Mesendoderm (in vitro differentiated cells): ENCODE data around the gene NPAS1.
"Not testable (repeated sequence)": the region's sequence is repeated elsewhere in the genome, so short reads cannot be mapped to it uniquely, and the experiment has no call there.

ENCODE experiments used
- DNase-seq: peaks from one replicate; pipeline ENCODE4 v3.0.0; 2013
- H2AK5ac ChIP-seq: 2 replicates; pipeline ENCODE4 v1.6.1; 2013; ENCODE audit warnings: low read length, inconsistent platforms
- H2BK120ac ChIP-seq: 2 replicates; pipeline ENCODE4 v1.6.1; 2013; ENCODE audit warnings: low read depth, mild to moderate bottlenecking, low read length, moderate library complexity, mixed read lengths
- H2BK15ac ChIP-seq: replicated peaks from 2 replicates; pipeline ENCODE4 v1.6.1; 2013; ENCODE audit warnings: low read depth, mild to moderate bottlenecking, moderate library complexity
- H2BK5ac ChIP-seq: 2 replicates; pipeline ENCODE4 v1.6.1; 2013; ENCODE audit warnings: low read length, inconsistent platforms
- H3K18ac ChIP-seq: 2 replicates; pipeline ENCODE4 v1.6.1; 2013; ENCODE audit warnings: mild to moderate bottlenecking, low read length, mixed read lengths
- H3K23ac ChIP-seq: one replicate; pipeline ENCODE4 v1.6.1; 2013; ENCODE audit warnings: low read length
- H3K27ac ChIP-seq: 2 replicates; pipeline ENCODE4 v1.5.1; 2013; ENCODE audit warnings: low read depth, mild to moderate bottlenecking, inconsistent platforms, low read length, moderate library complexity
- H3K27me3 ChIP-seq: 2 replicates; pipeline ENCODE4 v1.6.1; 2013; ENCODE audit warnings: low read length, control low read depth, mild to moderate bottlenecking, inconsistent platforms; ENCODE audit not compliant: insufficient read depth, poor library complexity
- H3K36me3 ChIP-seq: 2 replicates; pipeline ENCODE4 v1.6.1; 2013; ENCODE audit warnings: low read length, inconsistent platforms; ENCODE audit not compliant: control insufficient read depth, insufficient read depth
- H3K4ac ChIP-seq: one replicate; pipeline ENCODE4 v1.6.1; 2013; ENCODE audit warnings: low read depth, mild to moderate bottlenecking, low read length, moderate library complexity
- H3K4me1 ChIP-seq: 2 replicates; pipeline ENCODE4 v1.6.1; 2013; ENCODE audit warnings: low read depth, low read length, inconsistent platforms; ENCODE audit not compliant: control insufficient read depth
- H3K4me2 ChIP-seq: 2 replicates; pipeline ENCODE4 v1.6.1; 2013; ENCODE audit warnings: low read length
- H3K4me3 ChIP-seq: 2 replicates; pipeline ENCODE4 v1.5.1; 2013; ENCODE audit warnings: mild to moderate bottlenecking, low read length
- H3K56ac ChIP-seq: one replicate; pipeline ENCODE4 v1.6.1; 2013; ENCODE audit warnings: low read length
- H3K79me1 ChIP-seq: 2 replicates; pipeline ENCODE4 v1.6.1; 2013; ENCODE audit warnings: low read length, inconsistent platforms
- H3K79me2 ChIP-seq: 2 replicates; pipeline ENCODE4 v1.6.1; 2013; ENCODE audit warnings: mild to moderate bottlenecking, low read length; ENCODE audit not compliant: control insufficient read depth, insufficient read depth
- H3K9ac ChIP-seq: 2 replicates; pipeline ENCODE4 v1.6.1; 2013; ENCODE audit warnings: low read length, inconsistent platforms
- H4K5ac ChIP-seq: one replicate; pipeline ENCODE4 v1.6.1; 2013; ENCODE audit warnings: low read length
- H4K8ac ChIP-seq: one replicate; pipeline ENCODE4 v1.6.1; 2013; ENCODE audit warnings: low read depth, mild to moderate bottlenecking, control low read depth, low read length, moderate library complexity
- WGBS: extraction: QIAGEN DNeasy Blood & Tissue Kit; methylation state at CpG from one replicate; pipeline ENCODE4 v1.1.7; 2013; ENCODE audit warnings: low lambda C conversion rate, missing lambda C conversion rate; ENCODE audit not compliant: insufficient coverage; ENCODE audit errors: extremely low coverage; 5-methylcytosine and 5-hydroxymethylcytosine counted together

The NPAS1 gene

DNA sequence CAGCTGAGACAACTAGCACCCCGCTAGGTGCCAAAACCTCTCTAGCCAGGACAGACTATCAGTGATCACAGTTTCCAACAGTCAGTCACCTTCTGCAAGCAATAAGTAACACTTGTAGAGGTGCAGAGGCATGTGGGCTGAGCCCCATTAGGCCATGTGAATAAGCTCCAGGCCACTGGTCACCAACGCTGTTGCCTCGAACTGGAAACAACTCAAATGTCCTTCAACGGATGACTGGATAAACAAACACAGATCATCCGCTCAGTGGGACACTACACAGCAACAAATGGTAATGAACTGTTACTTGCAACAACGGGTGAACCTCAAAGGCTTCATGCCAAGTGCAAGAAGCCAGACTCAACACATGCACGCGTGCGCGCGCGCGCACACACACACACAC is 56.3 kb downstream of the NPAS1 start:
- no peak overlapping the region for H3K4ac ChIP-seq
- H3K4me3 ChIP-seq: no peak overlapping the region
- H2BK5ac ChIP-seq: no peak overlapping the region
- no peak overlapping the region for H2BK120ac ChIP-seq
- peaks cover 3% of the 10 kb centered on the region for H3K79me2 ChIP-seq
- H3K18ac ChIP-seq: no peak overlapping the region
- peaks cover 16% of the 10 kb centered on the region for H3K36me3 ChIP-seq
- WGBS: no CpG with 5 or more reads among the region's 13 CpGs
- no peak overlapping the region for H4K5ac ChIP-seq
- no peak overlapping the region for H3K4me2 ChIP-seq
- H3K9ac ChIP-seq: no peak overlapping the region
- H3K79me1 ChIP-seq: peaks cover 10% of the 10 kb centered on the region
- no peak overlapping the region for H2BK15ac ChIP-seq
- H3K27me3 ChIP-seq: no peaks in the 10 kb centered on the region
- H3K23ac ChIP-seq: no peak overlapping the region
- H4K8ac ChIP-seq: no peak overlapping the region
- H2AK5ac ChIP-seq: no peak overlapping the region
- H3K56ac ChIP-seq: no peak overlapping the region
- H3K27ac ChIP-seq: no peak overlapping the region
- no peak for DNase-seq
- no peaks in the 10 kb centered on the region for H3K4me1 ChIP-seq

DNA sequence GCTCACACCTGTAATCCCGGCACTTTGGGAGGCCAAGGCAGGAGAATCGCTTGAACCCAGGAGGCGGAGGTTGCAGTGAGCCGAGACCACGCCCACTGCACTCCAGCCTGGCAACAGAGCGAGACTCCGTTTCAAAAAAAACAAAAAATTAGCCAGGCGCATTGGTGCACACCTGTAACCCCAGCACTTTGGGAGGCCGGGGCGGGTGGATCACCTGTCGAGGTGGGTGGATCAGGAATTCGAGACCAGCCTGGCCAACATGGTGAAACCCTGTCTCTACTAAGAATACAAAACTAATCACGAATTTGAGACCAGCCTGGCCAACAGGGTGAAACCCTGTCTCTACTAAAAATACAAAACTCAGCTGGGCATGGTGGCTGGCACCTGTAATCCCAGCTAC is 58.7 kb downstream of the NPAS1 start:
- H3K4me1 ChIP-seq, H3K79me2 ChIP-seq, H3K27ac ChIP-seq, H3K23ac ChIP-seq, H2BK5ac ChIP-seq, H3K4ac ChIP-seq, H3K56ac ChIP-seq, H3K4me2 ChIP-seq, H4K8ac ChIP-seq, H2BK15ac ChIP-seq, H3K18ac ChIP-seq, H3K4me3 ChIP-seq, H2BK120ac ChIP-seq, H3K27me3 ChIP-seq, H2AK5ac ChIP-seq, DNase-seq, H4K5ac ChIP-seq, H3K9ac ChIP-seq: not testable (repeated sequence)
- Histone ChIP-seq H3K36me3 (peaks cover 24% of the 10 kb centered on the region), H3K79me1 (peaks cover 12% of the 10 kb centered on the region)
- WGBS: no CpG with 5 or more reads among the region's 13 CpGs

DNA sequence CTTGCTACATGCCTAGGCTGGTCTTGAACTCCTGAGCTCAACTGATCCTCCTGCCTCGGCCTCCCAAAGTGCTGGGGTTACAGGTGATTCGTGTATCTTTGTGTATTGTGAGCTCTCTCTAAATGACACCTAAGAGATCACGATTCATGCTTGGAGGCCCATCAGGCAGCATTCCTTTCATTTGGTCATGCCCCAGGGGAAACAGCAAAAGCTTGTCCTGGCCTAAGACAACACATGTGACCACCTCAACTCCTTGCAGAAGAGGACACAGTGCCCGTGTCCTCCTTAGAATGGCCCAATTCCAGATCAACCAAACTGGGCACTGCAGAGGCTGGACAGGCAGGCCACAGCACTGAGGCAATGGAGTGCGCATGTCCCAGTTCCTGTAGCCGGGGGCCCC is 61.5 kb downstream of the NPAS1 start:
- H3K4me1 ChIP-seq: no peaks in the 10 kb centered on the region
- no peak overlapping the region for H2AK5ac ChIP-seq
- H3K4me3 ChIP-seq: no peak overlapping the region
- H3K4me2 ChIP-seq: no peak overlapping the region
- DNase-seq: peak; percentile 71
- H3K36me3 ChIP-seq: peaks cover 21% of the 10 kb centered on the region
- no peak overlapping the region for H3K9ac ChIP-seq
- H3K18ac ChIP-seq: no peak overlapping the region
- H3K23ac ChIP-seq: no peak overlapping the region
- no peak overlapping the region for H4K5ac ChIP-seq
- no peak overlapping the region for H2BK120ac ChIP-seq
- no peak overlapping the region for H3K56ac ChIP-seq
- no peak overlapping the region for H4K8ac ChIP-seq
- H3K79me2 ChIP-seq: no peaks in the 10 kb centered on the region
- H3K27me3 ChIP-seq: no peaks in the 10 kb centered on the region
- no peak overlapping the region for H3K27ac ChIP-seq
- no peak overlapping the region for H2BK15ac ChIP-seq
- WGBS: no CpG with 5 or more reads among the region's 6 CpGs
- peaks cover 2% of the 10 kb centered on the region for H3K79me1 ChIP-seq
- no peak overlapping the region for H2BK5ac ChIP-seq
- H3K4ac ChIP-seq: no peak overlapping the region

DNA sequence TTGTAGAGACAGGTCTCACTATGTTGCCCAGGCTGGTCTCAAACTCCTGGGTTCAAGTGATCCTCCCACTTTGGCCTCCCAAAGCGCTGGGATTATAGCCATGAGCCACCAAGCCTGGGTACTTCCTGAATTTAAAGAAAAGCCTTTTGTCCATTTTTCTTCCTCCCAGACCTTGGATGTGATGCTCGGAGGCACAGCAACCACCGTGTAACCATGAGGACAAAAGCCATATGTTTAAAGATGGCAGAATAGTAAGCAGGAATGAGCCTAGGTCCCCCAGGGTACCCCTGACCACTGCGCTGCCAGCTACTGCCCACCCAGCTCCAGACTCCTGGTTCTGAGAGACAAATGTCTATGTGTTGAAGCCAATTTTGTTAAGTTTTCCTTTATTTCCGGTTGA is 62.9 kb downstream of the NPAS1 start:
- Histone ChIP-seq H3K9ac (no peak overlapping the region), H2AK5ac (no peak overlapping the region), H3K4me2 (no peak overlapping the region), H3K4ac (no peak overlapping the region), H3K36me3 (peaks cover 22% of the 10 kb centered on the region), H3K4me1 (no peaks in the 10 kb centered on the region), H2BK120ac (no peak overlapping the region), H3K56ac (no peak overlapping the region), H4K8ac (no peak overlapping the region), H3K79me2 (no peaks in the 10 kb centered on the region), H3K23ac (no peak overlapping the region), H3K27me3 (no peaks in the 10 kb centered on the region), H3K27ac (no peak overlapping the region), H3K18ac (no peak overlapping the region), H2BK5ac (no peak overlapping the region), H3K4me3 (no peak overlapping the region), H3K79me1 (peaks cover 2% of the 10 kb centered on the region), H2BK15ac (no peak overlapping the region), H4K5ac (no peak overlapping the region)
- DNase-seq: no peak
- WGBS: no CpG with 5 or more reads among the region's 5 CpGs

DNA sequence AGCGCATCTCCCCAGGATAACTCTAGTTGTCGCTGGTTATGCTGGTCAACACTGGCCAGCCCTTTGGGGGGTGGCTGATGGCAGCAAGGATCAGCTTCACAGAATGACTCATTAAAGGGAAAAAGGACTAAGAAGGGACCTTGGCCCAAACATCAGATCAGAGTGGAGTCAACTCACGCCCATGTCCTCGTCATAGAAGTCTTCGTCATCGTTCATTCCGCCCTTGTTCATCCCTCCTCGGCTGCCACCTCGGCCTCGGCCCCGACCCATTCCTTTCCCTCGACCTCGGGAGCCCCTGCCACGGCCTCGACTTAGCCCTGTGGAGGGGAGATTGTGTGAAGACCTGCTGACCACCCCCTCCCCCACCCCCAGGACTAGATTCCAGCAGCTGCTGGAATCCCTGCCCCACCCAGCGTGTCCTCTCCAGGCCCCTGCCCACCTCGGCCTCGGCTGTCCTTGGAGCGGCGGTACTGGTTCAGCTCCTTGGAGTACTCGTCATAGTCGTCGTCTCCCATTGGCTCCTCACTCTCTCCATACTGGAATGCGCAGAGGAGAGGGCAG is 65.3 kb downstream of the NPAS1 start:
- Histone ChIP-seq H3K23ac (no peak overlapping the region), H3K4ac (no peak overlapping the region), H3K4me3 (no peak overlapping the region), H3K36me3 (peaks cover 23% of the 10 kb centered on the region), H2BK120ac (no peak overlapping the region), H2BK15ac (no peak overlapping the region), H2BK5ac (no peak overlapping the region), H3K18ac (no peak overlapping the region), H4K5ac (no peak overlapping the region), H2AK5ac (no peak overlapping the region), H3K79me2 (no peaks in the 10 kb centered on the region), H3K56ac (no peak overlapping the region), H3K4me2 (no peak overlapping the region), H4K8ac (no peak overlapping the region), H3K9ac (no peak overlapping the region), H3K27ac (no peak overlapping the region), H3K4me1 (no peaks in the 10 kb centered on the region), H3K27me3 (no peaks in the 10 kb centered on the region), H3K79me1 (peaks cover 2% of the 10 kb centered on the region)
- DNase-seq: no peak
- WGBS: no CpG with 5 or more reads among the region's 24 CpGs

DNA sequence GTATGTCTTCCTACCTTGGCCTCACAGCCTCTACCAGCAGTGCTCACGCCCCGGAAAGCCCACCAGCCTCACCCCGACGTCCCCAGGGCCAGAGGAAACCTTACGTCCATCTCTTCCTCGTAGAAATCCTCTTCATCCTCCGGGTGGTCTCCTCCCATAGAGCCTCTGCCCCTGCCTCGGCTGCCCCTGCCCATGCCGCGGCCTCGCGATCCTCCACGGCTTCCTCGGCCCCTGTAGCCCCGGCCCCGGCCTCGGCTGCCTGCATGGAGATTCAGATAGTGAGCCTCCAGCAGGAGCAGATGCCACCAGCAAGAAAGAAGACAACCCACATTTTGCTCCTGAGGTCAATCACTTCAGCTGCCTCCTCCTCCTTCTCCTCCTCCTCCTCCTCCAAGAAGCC is 66.6 kb downstream of the NPAS1 start:
- no CpG with 5 or more reads among the region's 17 CpGs for WGBS
- Histone ChIP-seq H2BK5ac (no peak overlapping the region), H3K23ac (no peak overlapping the region), H2AK5ac (no peak overlapping the region), H2BK120ac (no peak overlapping the region), H3K79me2 (no peaks in the 10 kb centered on the region), H3K4me3 (no peak overlapping the region), H3K4me1 (no peaks in the 10 kb centered on the region), H3K56ac (no peak overlapping the region), H4K8ac (no peak overlapping the region), H2BK15ac (no peak overlapping the region), H3K9ac (no peak overlapping the region), H3K27me3 (no peaks in the 10 kb centered on the region), H3K18ac (no peak overlapping the region), H3K4ac (no peak overlapping the region), H3K4me2 (no peak overlapping the region), H3K27ac (no peak overlapping the region), H3K36me3 (peaks cover 21% of the 10 kb centered on the region), H3K79me1 (peaks cover 2% of the 10 kb centered on the region), H4K5ac (no peak overlapping the region)
- DNase-seq: no peak
